Measurements from ENCODE around the gene RRP7A. TPM values are rescaled to one million over a fixed set of nuclear protein-coding genes. Genes with fewer than 3 reads are reported as not detected.

Gene RRP7A
- total RNA-seq, 1 donor from 2014 or later = 14.3 TPM

- ATAC-seq (ENCODE audit: poor library complexity) (no peak), DNase-seq (no peak)
- intact Hi-C loops (cut with DNase I) = no loop called here
Observed at GRCh38 chr22:42462016-42462415, 57.6 kb downstream of the RRP7A start.

GRCh38 chr22:42461511-42461910 lies 58.1 kb downstream of the RRP7A start:
- intact Hi-C loops (cut with DNase I) = no loop called here
- ATAC-seq (ENCODE audit: poor library complexity) (no peak), DNase-seq (no peak)

Other genes starting within 250 kb of the RRP7A start
- 16.3 TPM for gene TCF20, start 249.1 kb downstream of the RRP7A start, total RNA-seq
- gene NFAM1, start 87.4 kb downstream of the RRP7A start, total RNA-seq = 1.9 TPM
- gene SERHL2, start 34.2 kb upstream of the RRP7A start, total RNA-seq = 2.4 TPM
- gene POLDIP3, start 95.1 kb upstream of the RRP7A start, total RNA-seq = 32.1 TPM
- gene ATP5MGL, start 120.8 kb upstream of the RRP7A start, total RNA-seq = 0.38 TPM
- gene CYB5R3, start 129.6 kb upstream of the RRP7A start, total RNA-seq = 216 TPM
- gene A4GALT, start 201.1 kb upstream of the RRP7A start, total RNA-seq = 76.1 TPM

All from Right ventricle myocardium superior (tissue), 1 donor.